HG03354 (cell line): ENCODE data around the gene AMOTL1.
"Not testable (repeated sequence)": the region's sequence is repeated elsewhere in the genome, so short reads cannot be mapped to it uniquely, and the experiment has no call there.

ENCODE experiments used
- ATAC-seq: cut with Tn5 transposase; IDR thresholded peaks from one replicate; pipeline ENCODE4 v1.9.1; 2021; ENCODE audit warnings: mild to moderate bottlenecking; ENCODE audit not compliant: unreplicated experiment, poor library complexity, severe bottlenecking

The AMOTL1 gene

DNA sequence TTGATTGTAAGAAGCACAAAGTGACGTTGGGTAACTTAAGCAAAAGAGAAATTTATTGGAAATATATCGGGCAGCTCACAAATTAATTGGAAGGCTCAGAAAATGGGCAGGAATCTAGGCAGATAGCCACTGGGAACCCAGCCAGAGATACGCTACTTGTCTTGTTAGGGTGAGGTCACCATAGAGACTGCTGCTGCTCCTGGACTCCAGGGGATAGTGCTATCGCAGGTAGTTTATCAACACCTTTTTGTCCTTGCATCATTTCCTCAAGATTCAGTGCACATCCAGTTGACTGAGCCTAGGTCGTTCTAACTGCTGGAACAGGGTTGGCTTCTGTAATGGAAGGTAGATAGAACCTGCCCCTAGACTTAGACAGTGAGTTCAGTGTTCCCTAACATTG, 19.6 kb downstream of the AMOTL1 start:
- no peak for ATAC-seq

DNA sequence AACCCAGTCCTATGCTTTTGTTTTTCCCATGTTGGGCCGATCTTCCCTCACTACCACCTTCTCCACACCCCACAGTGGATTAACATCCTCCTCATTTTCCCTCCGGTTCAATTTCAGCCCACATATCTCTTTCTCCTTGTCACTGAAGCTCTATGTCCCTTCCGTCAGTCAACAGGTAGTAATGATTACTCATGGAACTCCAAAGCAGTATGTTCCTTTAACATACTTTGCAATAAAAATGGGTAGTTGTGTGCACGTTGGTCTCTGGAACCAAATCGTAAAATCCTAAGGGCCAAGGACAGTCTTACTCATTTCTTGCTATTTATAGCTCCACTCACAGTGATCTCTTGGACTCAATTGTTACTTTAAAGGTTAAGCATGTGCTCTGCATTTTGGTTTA, 20.2 kb downstream of the AMOTL1 start:
- ATAC-seq: no peak

DNA sequence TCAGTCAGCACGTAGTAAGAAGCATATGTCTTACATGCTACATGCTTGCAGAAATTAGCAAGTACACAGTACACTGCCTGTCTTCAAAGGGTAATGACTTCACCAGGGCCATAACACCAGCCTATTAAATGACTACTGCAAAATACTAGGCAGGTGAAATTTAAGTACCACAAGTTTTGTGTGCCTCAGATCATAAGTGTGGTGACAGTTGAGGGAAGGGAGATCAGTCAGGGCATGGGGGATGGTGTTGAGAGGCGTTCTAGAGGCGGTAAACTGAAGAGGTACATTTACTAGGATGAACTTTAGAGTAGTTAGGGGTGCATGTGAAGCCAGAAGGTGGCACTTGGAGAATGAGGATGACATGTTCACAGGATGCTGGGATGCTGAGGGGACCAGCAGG, 22.0 kb downstream of the AMOTL1 start:
- no peak for ATAC-seq

- ATAC-seq: no peak
Observed at GRCh38 chr11:94790661-94791180, 22.6 kb downstream of the AMOTL1 start.

DNA sequence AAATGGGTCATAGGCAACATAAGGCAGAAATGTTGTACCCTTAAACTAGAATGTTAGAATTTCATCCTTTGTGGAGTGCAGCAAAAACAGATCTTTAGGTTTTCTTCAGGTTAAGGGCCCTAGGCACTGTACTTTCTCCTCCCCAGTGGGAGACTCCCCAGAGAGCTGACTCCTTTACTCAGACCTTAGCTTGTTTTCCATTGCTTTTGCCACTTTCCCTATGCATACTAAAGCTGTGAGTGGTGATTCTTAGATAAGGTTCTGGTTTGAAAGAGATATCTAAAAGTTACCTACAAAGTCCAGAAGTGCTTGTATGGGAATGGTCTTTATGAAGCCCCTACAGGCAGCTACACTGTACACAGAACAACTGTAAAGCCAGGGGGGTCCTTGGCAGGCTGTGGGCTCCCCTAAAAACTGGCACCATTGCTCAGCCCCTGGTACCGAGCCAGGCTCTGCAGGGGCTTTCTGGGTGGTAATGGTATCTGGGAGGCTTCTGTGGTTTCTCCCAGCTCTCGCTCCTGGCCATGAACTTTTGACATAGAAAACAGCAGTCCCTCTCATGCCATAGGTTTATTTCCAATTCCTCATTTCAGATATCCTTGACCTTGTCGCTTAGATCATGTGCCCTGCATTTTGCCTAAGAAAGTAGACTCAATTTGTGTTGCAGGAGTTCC, 23.2 kb downstream of the AMOTL1 start:
- no peak for ATAC-seq

GRCh38 chr11:94791942-94792341, 23.8 kb downstream of the AMOTL1 start:
- not testable (repeated sequence) for ATAC-seq

DNA sequence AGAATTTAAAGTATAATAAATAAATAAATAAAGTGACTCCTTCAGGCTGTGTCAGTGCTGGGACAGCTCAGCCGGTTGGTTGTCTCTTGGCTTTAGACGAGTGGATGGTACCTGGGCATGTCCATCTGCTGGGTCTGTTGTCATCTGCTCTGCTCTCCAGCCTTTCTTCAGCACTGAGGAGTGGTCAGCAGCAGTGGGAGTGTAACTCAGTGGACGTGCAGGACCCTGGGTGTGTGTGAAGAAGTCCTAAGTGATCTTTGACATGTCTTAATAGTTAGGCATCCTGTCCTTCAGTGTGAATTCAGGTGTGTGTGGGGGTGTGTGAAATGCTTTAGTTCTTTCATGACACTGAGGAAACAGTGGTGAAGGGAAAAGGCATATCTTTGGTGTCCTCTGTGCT, 24.3 kb downstream of the AMOTL1 start:
- ATAC-seq: no peak

GRCh38 chr11:94793002-94793401, 24.8 kb downstream of the AMOTL1 start:
- ATAC-seq: no peak

DNA sequence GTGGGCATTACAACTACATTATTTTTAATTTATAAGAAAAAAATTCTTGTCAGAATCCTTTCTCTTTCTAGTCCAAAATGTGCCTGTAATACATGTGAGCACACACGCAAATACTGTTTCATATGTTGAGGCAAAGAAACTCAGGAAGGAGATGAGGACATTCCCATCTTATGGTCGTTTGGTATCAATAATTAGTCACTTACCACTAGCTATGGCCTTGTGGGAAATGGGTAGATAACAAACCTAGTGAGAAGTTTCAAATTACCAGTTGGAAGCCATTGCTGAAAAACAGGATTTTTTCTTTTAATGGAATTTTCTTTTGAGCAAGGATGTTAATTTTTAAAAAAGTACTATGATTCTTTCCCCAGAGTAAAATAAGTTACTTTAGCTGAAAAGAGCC, 25.7 kb downstream of the AMOTL1 start:
- ATAC-seq: no peak

GRCh38 chr11:94794287-94795168, 26.4 kb downstream of the AMOTL1 start:
- ATAC-seq: no peak

- no peak for ATAC-seq
Observed at GRCh38 chr11:94795476-94796189, 27.5 kb downstream of the AMOTL1 start.

GRCh38 chr11:94796190-94796580, 28.0 kb downstream of the AMOTL1 start:
- ATAC-seq: no peak

DNA sequence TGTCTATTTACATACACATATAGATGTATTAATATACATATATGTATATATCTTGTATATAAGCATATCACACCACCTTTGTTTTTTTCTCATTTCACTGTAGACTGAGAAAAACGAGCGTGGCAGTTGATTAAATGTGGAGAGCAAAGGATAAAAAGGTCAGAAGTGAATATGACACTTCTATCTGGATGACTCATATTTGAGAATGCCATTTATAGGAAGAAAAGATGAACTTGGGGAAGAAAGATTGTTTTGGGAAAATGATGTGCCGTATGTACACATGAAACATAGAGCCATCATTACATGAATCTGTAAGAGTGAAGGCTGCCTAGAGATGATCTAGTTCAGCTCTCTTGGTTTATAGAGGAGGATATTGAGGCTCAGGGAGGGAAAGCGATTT, 28.7 kb downstream of the AMOTL1 start:
- no peak for ATAC-seq

GRCh38 chr11:94799726-94800125, 31.6 kb downstream of the AMOTL1 start:
- no peak for ATAC-seq

GRCh38 chr11:94800414-94800813, 32.3 kb downstream of the AMOTL1 start:
- ATAC-seq: no peak

GRCh38 chr11:94801866-94802460, 33.8 kb downstream of the AMOTL1 start:
- ATAC-seq: no peak

- ATAC-seq: no peak
Observed at GRCh38 chr11:94802501-94802900, 34.3 kb downstream of the AMOTL1 start.

- ATAC-seq: no peak
Observed at GRCh38 chr11:94803491-94803890, 35.3 kb downstream of the AMOTL1 start.

DNA sequence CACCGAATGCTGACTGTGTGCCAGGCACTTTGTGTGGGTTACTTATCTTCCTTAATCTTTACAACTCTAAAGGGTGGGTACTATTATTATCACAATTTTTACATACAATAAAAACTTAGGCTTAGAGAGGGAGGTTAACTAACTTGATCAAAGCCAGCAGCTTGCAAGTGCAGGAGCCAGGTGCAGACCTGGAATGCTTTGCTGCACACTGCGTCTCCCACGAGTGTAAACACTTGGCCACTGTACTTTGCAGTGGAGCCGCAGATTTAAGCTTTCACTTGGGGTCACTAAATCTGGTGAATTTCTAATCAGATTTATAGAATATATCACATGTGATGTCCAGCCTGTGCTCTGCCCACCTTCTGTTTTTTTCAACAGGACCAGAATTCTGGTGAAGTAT, 36.7 kb downstream of the AMOTL1 start:
- ATAC-seq: no peak

GRCh38 chr11:94806014-94806413, 37.9 kb downstream of the AMOTL1 start:
- no peak for ATAC-seq
